Measurements from ENCODE around the gene TRA2B. TPM values are rescaled to one million over a fixed set of nuclear protein-coding genes. Genes with fewer than 3 reads are reported as not detected.

Gene TRA2B
- total RNA-seq, 1 experiment from 2014 or later, result 246 TPM

- BruUV-seq (replicated peaks), result no TSS peak
- H3K36me3 Mint-ChIP-seq (ENCODE audit: insufficient read depth, unreplicated experiment), result peaks cover 7% of the 10 kb centered on the region
Observed at GRCh38 chr3:185942396-185942795, 4.6 kb upstream of the TRA2B start.

GRCh38 chr3:185940951-185941350 lies 3.1 kb upstream of the TRA2B start:
- ChIA-PET POLR2A (interaction anchor here (0.6 kb wide), 1 partner anchor 223 kb away, joined by 3 read pairs; no protein-coding TSS in a partner anchor), CTCF (no interaction called here)
- intact Hi-C loops (cut with micrococcal nuclease), result no loop called here
- no peak for TF ChIP-seq CTCF (IDR thresholded peaks at IDR 0.05; ENCODE audit: unreplicated experiment)
- Mint-ChIP-seq H3K27ac (ENCODE audit: low read depth, unreplicated experiment) (no peak overlapping the region), H3K36me3 (ENCODE audit: insufficient read depth, unreplicated experiment) (peaks cover 21% of the 10 kb centered on the region), H3K9me3 (ENCODE audit: unreplicated experiment) (no peaks in the 10 kb centered on the region), H3K4me1 (ENCODE audit: insufficient read depth, unreplicated experiment) (peaks cover 11% of the 10 kb centered on the region), H3K4me3 (ENCODE audit: unreplicated experiment) (no peak overlapping the region), H3K27me3 (ENCODE audit: insufficient read depth, unreplicated experiment) (no peaks in the 10 kb centered on the region)
- no TSS peak for BruUV-seq (replicated peaks)
- DNase-seq (ENCODE audit: unreplicated experiment), result no peak

More at GRCh38 chr3:185942396-185942795, 4.6 kb upstream of the TRA2B start:
- Mint-ChIP-seq H3K9me3 (ENCODE audit: unreplicated experiment) (no peaks in the 10 kb centered on the region), H3K4me3 (ENCODE audit: unreplicated experiment) (no peak overlapping the region), H3K27me3 (ENCODE audit: insufficient read depth, unreplicated experiment) (no peaks in the 10 kb centered on the region), H3K27ac (ENCODE audit: low read depth, unreplicated experiment) (no peak overlapping the region), H3K4me1 (ENCODE audit: insufficient read depth, unreplicated experiment) (peaks cover 11% of the 10 kb centered on the region)
- no peak for TF ChIP-seq CTCF (IDR thresholded peaks at IDR 0.05; ENCODE audit: unreplicated experiment)
- ChIA-PET POLR2A (interaction anchor here (1.1 to 1.7 kb wide), 2 partner anchors 118 to 598 kb away, joined by 3 to 5 read pairs; partner anchors contain the start of gene IGF2BP2), CTCF (interaction anchor here (0.6 to 4.5 kb wide), 14 partner anchors 13 to 620 kb away, joined by 3 to 118 read pairs (median 4); no protein-coding TSS in a partner anchor)
- intact Hi-C loops (cut with micrococcal nuclease), result no loop called here
- DNase-seq (ENCODE audit: unreplicated experiment), result no peak

GRCh38 chr3:185939721-185940120 lies 1.9 kb upstream of the TRA2B start:
- intact Hi-C loops (cut with micrococcal nuclease), result loop anchor here (5.0 kb wide), 1 partner anchor 282 kb away; no protein-coding TSS in a partner anchor

More at GRCh38 chr3:185939721-185940120, 1.9 kb upstream of the TRA2B start:
- H3K27me3 Mint-ChIP-seq (ENCODE audit: insufficient read depth, unreplicated experiment), result no peaks in the 10 kb centered on the region
- ChIA-PET CTCF (no interaction called here), POLR2A (interaction anchor here (0.6 kb wide), 1 partner anchor 211 kb away, joined by 3 read pairs; no protein-coding TSS in a partner anchor)
- peaks cover 33% of the 10 kb centered on the region for H3K36me3 Mint-ChIP-seq (ENCODE audit: insufficient read depth, unreplicated experiment)
- no peak for TF ChIP-seq CTCF (IDR thresholded peaks at IDR 0.05; ENCODE audit: unreplicated experiment)
- peaks cover 11% of the 10 kb centered on the region for H3K4me1 Mint-ChIP-seq (ENCODE audit: insufficient read depth, unreplicated experiment)
- BruUV-seq (replicated peaks), result no TSS peak
- H3K9me3 Mint-ChIP-seq (ENCODE audit: unreplicated experiment), result no peaks in the 10 kb centered on the region
- no peak overlapping the region for H3K4me3 Mint-ChIP-seq (ENCODE audit: unreplicated experiment)
- no peak for DNase-seq (ENCODE audit: unreplicated experiment)
- no peak overlapping the region for H3K27ac Mint-ChIP-seq (ENCODE audit: low read depth, unreplicated experiment)

All from MCF 10A (cell line).